IMR-90 (cell line): ENCODE results near the gene NHLRC1. TPM values are rescaled to one million over a fixed set of nuclear protein-coding genes. Genes with fewer than 3 reads are reported as not detected.

Source experiments
- ATAC-seq: fragments of 200-7000 bp; cut with Tn5 transposase; 2 replicates; pipeline ENCODE4 v1.9.1; 2020; ENCODE audit warnings: low read depth, mild to moderate bottlenecking, moderate library complexity
- BruUV-seq: library from RNA; stranded (reverse); fragments of 400-500 nt; replicated peaks from 2 replicates; lab custom pipeline; 2021; lab: Mats Ljungman, UMichigan
- CTCF ChIA-PET: fragments of 300-600 bp; formaldehyde crosslinking; extraction: SDS; loops from one replicate; lab custom pipeline; 2021; ENCODE audit warnings: antibody characterized with exemption; lab: Yijun Ruan, JAX
- POLR2A ChIA-PET: fragments of 300-600 bp; sonication (Branson Sonifier 250); formaldehyde crosslinking; loops from one replicate; lab custom pipeline; 2022; ENCODE audit warnings: antibody characterized with exemption; ENCODE audit not compliant: unreplicated experiment; lab: Charles Lee
- DNase-seq: peaks from one replicate; pipeline ENCODE4 v3.0.0; 2013
- H2AFZ ChIP-seq: replicated peaks from 2 replicates; pipeline ENCODE3; 2013; ENCODE audit warnings: low read length, mild to moderate bottlenecking; ENCODE audit not compliant: poor library complexity
- H2AK5ac ChIP-seq: 2 replicates; pipeline ENCODE4 v1.6.1; 2013; ENCODE audit warnings: low read depth, low read length, inconsistent platforms
- H2AK9ac ChIP-seq: replicated peaks from 2 replicates; pipeline ENCODE3; 2013; ENCODE audit warnings: mild to moderate bottlenecking, low read depth, low read length, moderate library complexity; ENCODE audit not compliant: poor library complexity
- H2BK120ac ChIP-seq: 2 replicates; pipeline ENCODE4 v1.6.1; 2013; ENCODE audit warnings: low read depth, low read length, inconsistent platforms
- H2BK15ac ChIP-seq: 3 replicates; pipeline ENCODE4 v1.6.1; 2013; ENCODE audit warnings: low read depth, low read length, inconsistent platforms
- H2BK20ac ChIP-seq: 2 replicates; pipeline ENCODE4 v1.6.1; 2013; ENCODE audit warnings: low read depth, mild to moderate bottlenecking, inconsistent platforms, low read length, moderate library complexity
- H2BK5ac ChIP-seq: 2 replicates; pipeline ENCODE4 v1.6.1; 2013; ENCODE audit warnings: mild to moderate bottlenecking, low read depth, low read length, inconsistent platforms; ENCODE audit not compliant: poor library complexity, severe bottlenecking
- H3K14ac ChIP-seq: replicated peaks from 2 replicates; pipeline ENCODE4 v1.6.1; 2013; ENCODE audit warnings: low read depth, low read length, inconsistent platforms
- H3K18ac ChIP-seq: 2 replicates; pipeline ENCODE4 v1.6.1; 2013; ENCODE audit warnings: low read depth, low read length, control low read depth
- H3K23ac ChIP-seq: 2 replicates; pipeline ENCODE4 v1.6.1; 2013; ENCODE audit warnings: low read depth, low read length, inconsistent platforms
- H3K27ac ChIP-seq: 2 replicates; pipeline ENCODE4 v1.5.1; 2013; ENCODE audit warnings: mild to moderate bottlenecking, control low read depth, low read length; ENCODE audit not compliant: insufficient read depth
- H3K27me3 ChIP-seq: 2 replicates; pipeline ENCODE4 v1.6.1; 2013; ENCODE audit warnings: low read length; ENCODE audit not compliant: control insufficient read depth, insufficient read depth
- H3K36me3 ChIP-seq: 2 replicates; pipeline ENCODE4 v1.6.1; 2013; ENCODE audit warnings: low read length, mixed read lengths; ENCODE audit not compliant: control insufficient read depth, insufficient read depth
- H3K4ac ChIP-seq: 2 replicates; pipeline ENCODE4 v1.6.1; 2013; ENCODE audit warnings: low read depth, low read length, inconsistent platforms
- H3K4me1 ChIP-seq: 2 replicates; pipeline ENCODE4 v1.6.1; 2013; ENCODE audit warnings: low read length, mixed read lengths; ENCODE audit not compliant: control insufficient read depth, insufficient read depth
- H3K4me2 ChIP-seq: 2 replicates; pipeline ENCODE4 v1.6.1; 2013; ENCODE audit warnings: low read depth, mild to moderate bottlenecking, control low read depth, low read length, moderate library complexity
- H3K4me3 ChIP-seq: 2 replicates; pipeline ENCODE4 v1.5.1; 2013; ENCODE audit warnings: low read depth, mild to moderate bottlenecking, control low read depth, low read length, moderate library complexity; ENCODE audit not compliant: insufficient read depth
- H3K56ac ChIP-seq: 2 replicates; pipeline ENCODE4 v1.6.1; 2013; ENCODE audit warnings: low read length, inconsistent platforms; ENCODE audit not compliant: insufficient read depth; ENCODE audit errors: extremely low read depth
- H3K79me1 ChIP-seq, 2 experiments: 2 replicates each; pipeline ENCODE4 v1.6.1; 2013; ENCODE audit warnings: low read length in 2 of 2, inconsistent platforms in 1 of 2, low read depth in 1 of 2
- H3K9ac ChIP-seq: 2 replicates; pipeline ENCODE4 v1.6.1; 2013; ENCODE audit warnings: low read depth, low read length, control low read depth
- H3K9me1 ChIP-seq: 2 replicates; pipeline ENCODE4 v1.6.1; 2013; ENCODE audit warnings: low read length, inconsistent platforms; ENCODE audit not compliant: insufficient read depth
- H3K9me3 ChIP-seq: 2 replicates; pipeline ENCODE4 v1.6.1; 2013; ENCODE audit warnings: low read length; ENCODE audit not compliant: control insufficient read depth, insufficient read depth
- H4K20me1 ChIP-seq: 2 replicates; pipeline ENCODE4 v1.6.1; 2013; ENCODE audit warnings: low read length, inconsistent platforms; ENCODE audit not compliant: insufficient read depth
- H4K5ac ChIP-seq: 2 replicates; pipeline ENCODE4 v1.6.1; 2013; ENCODE audit warnings: mild to moderate bottlenecking, low read depth, low read length, control low read depth
- H4K8ac ChIP-seq, 2 experiments: 2 replicates each; pipeline ENCODE4 v1.6.1; 2013; ENCODE audit warnings: low read depth in 2 of 2, low read length in 2 of 2, control low read depth in 1 of 2, inconsistent platforms in 1 of 2
- H4K91ac ChIP-seq: 2 replicates; pipeline ENCODE4 v1.6.1; 2013; ENCODE audit warnings: low read depth, low read length, inconsistent platforms; ENCODE audit not compliant: insufficient read depth
- BHLHE40 ChIP-seq: fragments of 150-350 bp; IDR thresholded peaks from 2 replicates; pipeline ENCODE4 v1.6.1; 2016; ENCODE audit warnings: mild to moderate bottlenecking, low read depth, low read length
- CHD1 ChIP-seq: IDR thresholded peaks from 2 replicates; pipeline ENCODE4 v1.6.1; 2012; ENCODE audit warnings: low read depth, low read length, improper control_type of control experiment
- ELK1 ChIP-seq: fragments of 150-350 bp; IDR thresholded peaks from 2 replicates; pipeline ENCODE4 v1.6.1; 2016; ENCODE audit warnings: low read depth, mild to moderate bottlenecking, low read length, moderate library complexity, borderline replicate concordance
- FOS ChIP-seq: fragments of 150-350 bp; IDR thresholded peaks from 2 replicates; pipeline ENCODE4 v1.6.1; 2016; ENCODE audit warnings: low read depth, low read length
- MAFK ChIP-seq: IDR thresholded peaks from 2 replicates; pipeline ENCODE4 v1.6.1; 2012; ENCODE audit warnings: low read depth, low read length, improper control_type of control experiment
- MXI1 ChIP-seq: IDR thresholded peaks from 2 replicates; pipeline ENCODE4 v1.6.1; 2012; ENCODE audit warnings: low read depth, mild to moderate bottlenecking, low read length, moderate library complexity, borderline replicate concordance
- RCOR1 ChIP-seq: IDR thresholded peaks from 2 replicates; pipeline ENCODE4 v1.6.1; 2012; ENCODE audit warnings: mild to moderate bottlenecking, low read length, improper control_type of control experiment; ENCODE audit not compliant: insufficient replicate concordance
- WGBS, 2 experiments: methylation state at CpG; one replicate each; pipeline versions ENCODE4 v1.1.5 to v1.1.7; 2013; ENCODE audit warnings: missing lambda C conversion rate in 2 of 2; ENCODE audit not compliant: insufficient read length in 1 of 2; ENCODE audit errors: extremely low coverage in 2 of 2; 5-methylcytosine and 5-hydroxymethylcytosine counted together
- dilution Hi-C: fragments of 300-500 bp; cut with HindIII; formaldehyde crosslinking; loops from one replicate; pipeline ENCODE4 v1.14.3; 2018; ENCODE audit warnings: low sequenced_read_pairs; ENCODE audit not compliant: unreplicated experiment
- in situ Hi-C: fragments of 300-500 bp; cut with MboI; formaldehyde crosslinking; loops from 3 replicates; pipeline ENCODE4 v1.14.3; 2019; ENCODE audit warnings: low sequenced_read_pairs, inconsistent platforms, mixed read lengths
- intact Hi-C: fragments of 100-400 bp; cut with micrococcal nuclease; formaldehyde crosslinking; loops from 2 replicates; pipeline ENCODE4 v1.10.0; 2022
- polyA plus RNA-seq, 3 experiments: library from polyadenylated mRNA; depleted of rRNA; stranded (reverse); fragments of >200 nt; gene quantifications; 2 replicates each; pipeline ENCODE4 v1.2.3, GENCODE V29; 2012; ENCODE audit warnings: low replicate concordance in 1 of 3
- total RNA-seq: library from RNA; depleted of rRNA; stranded (reverse); fragments of >200 nt; gene quantifications from 2 replicates; pipeline ENCODE4 v1.2.3, GENCODE V29; 2012

The NHLRC1 gene
- total and polyA plus RNA-seq, 2 of the 4 experiments (the other 2 are of a cell fraction) = 1.1 TPM

GRCh38 chr6:18132346-18132745 is 9.9 kb upstream of the NHLRC1 start:
- Histone ChIP-seq H3K79me1 (no peaks in the 10 kb centered on the region), H3K9me3 (no peaks in the 10 kb centered on the region), H3K4me1 (no peaks in the 10 kb centered on the region), H4K20me1 (no peaks in the 10 kb centered on the region), H2AK9ac (no peak overlapping the region), H2BK5ac (no peak overlapping the region), H2BK120ac (no peak overlapping the region), H3K18ac (no peak overlapping the region), H2AK5ac (no peak overlapping the region), H2AFZ (no peak overlapping the region), H3K9ac (no peak overlapping the region), H3K27ac (no peak overlapping the region), H4K8ac (no peak overlapping the region), H4K5ac (no peak overlapping the region), H3K56ac (no peak overlapping the region), H4K91ac (no peak overlapping the region), H3K14ac (no peak overlapping the region), H3K4me2 (no peak overlapping the region), H3K4me3 (no peak overlapping the region), H2BK15ac (no peak overlapping the region), H3K23ac (no peak overlapping the region), H3K9me1 (no peaks in the 10 kb centered on the region; the same call in 1 of the 2 replicates), H3K36me3 (peaks cover 6% of the 10 kb centered on the region; the same call in 1 of the 2 replicates), H2BK20ac (no peak overlapping the region), H3K4ac (no peak overlapping the region), H3K27me3 (no peaks in the 10 kb centered on the region)
- TF ChIP-seq ELK1 = no peak
- no peak for TF ChIP-seq BHLHE40
- TF ChIP-seq MXI1 = no peak
- TF ChIP-seq FOS = no peak
- no peak for TF ChIP-seq RCOR1
- no peak for TF ChIP-seq MAFK
- TF ChIP-seq CHD1 = no peak
- ChIA-PET CTCF (no interaction called here), POLR2A (no interaction called here)
- intact Hi-C loops = no loop called here
- in situ Hi-C loops = no loop called here
- no CpG with 5 or more reads among the region's 3 CpGs for WGBS, 2 experiments
- BruUV-seq = no TSS peak
- dilution Hi-C loops = no loop called here
- ATAC-seq (no peak), DNase-seq (no peak)
